GM11168 (cell line): ENCODE data around the gene COMMD7.
"Not testable (repeated sequence)": the region's sequence is repeated elsewhere in the genome, so short reads cannot be mapped to it uniquely, and the experiment has no call there.

Experiments
- in situ Hi-C: fragments of 300-500 bp; cut with MboI; formaldehyde crosslinking; loops from one replicate; pipeline ENCODE4 v1.12.0; 2022; ENCODE audit warnings: low sequenced_read_pairs; ENCODE audit not compliant: unreplicated experiment

COMMD7 gene

DNA sequence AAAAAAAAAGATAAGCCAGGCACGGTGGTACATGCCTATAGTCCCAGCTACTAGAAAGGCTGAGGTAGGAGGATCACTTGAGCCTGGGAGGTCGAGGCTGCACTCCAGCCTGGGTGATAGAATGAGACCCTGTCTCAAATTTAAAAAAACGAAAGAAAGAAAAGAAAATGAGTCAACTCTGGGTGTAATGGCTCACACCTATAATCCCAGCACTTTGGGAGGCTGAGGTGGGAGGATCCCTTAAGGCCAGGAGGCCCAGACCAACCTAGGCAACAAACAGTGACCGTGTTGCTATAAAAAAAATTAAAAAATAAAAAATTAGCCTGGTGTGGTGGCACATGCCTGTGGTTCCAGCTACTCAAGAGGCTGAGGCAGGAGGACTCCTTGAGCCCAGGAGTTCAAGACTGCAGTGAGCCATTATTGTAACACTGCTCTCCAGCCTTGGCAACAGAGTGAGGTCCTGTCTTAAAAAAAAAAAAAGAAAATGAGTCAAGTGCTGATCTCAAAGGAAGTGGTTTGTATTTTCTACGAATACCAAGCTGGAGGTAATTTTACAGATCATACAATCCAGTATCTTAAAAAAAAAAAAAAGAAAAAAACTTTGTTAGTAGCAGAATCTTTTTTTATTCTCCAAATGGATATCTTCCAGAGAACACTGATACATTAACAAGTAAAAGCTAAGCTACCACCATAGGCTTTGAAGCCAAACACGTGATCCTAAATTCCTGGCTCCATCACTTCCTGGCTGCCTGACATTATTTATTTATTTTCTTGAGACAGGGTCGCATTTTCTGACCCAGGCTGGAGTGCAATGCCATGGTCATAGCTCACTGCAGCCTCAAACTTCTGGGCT is 5.7 kb downstream of the COMMD7 start:
- in situ Hi-C loops, result no loop called here

DNA sequence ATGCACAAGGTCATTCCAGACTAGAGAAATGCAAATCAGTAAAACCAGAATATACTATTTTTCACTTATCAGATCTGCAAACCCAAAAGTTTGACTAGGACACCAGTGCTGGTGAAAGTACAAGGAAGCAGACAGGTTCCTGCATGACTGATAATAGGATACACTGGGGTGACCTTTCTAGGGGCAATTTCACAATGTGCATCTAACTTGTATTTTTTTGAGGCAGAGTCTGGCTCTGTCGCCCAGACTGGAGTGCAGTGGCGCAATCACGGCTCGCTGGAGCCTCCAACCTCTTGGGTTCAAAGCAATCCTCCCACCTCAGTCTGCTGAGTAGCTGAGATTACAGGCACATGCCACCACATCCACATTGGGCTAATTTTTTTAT is 11.4 kb downstream of the COMMD7 start:
- in situ Hi-C loops, result no loop called here

DNA sequence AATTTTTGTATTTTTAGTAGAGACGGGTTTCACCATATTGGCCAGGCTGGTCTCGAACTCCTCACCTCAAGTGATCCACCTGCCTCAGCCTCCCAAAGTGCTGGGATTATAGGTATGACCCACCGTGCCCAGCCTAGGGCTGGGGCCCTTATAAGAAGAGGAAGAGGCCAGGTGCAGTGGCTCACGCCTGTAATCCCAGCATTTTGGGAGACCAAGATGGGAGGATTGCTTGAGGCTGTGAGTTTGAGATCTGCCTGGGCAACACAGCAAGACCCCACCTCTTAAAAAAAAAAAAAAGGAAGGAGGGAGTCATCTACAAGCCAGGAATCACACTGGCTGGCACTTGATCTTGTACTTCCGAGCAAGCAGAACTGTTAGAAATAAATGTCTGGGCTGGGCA is 13.9 kb downstream of the COMMD7 start:
- in situ Hi-C loops, result not testable (repeated sequence)

DNA sequence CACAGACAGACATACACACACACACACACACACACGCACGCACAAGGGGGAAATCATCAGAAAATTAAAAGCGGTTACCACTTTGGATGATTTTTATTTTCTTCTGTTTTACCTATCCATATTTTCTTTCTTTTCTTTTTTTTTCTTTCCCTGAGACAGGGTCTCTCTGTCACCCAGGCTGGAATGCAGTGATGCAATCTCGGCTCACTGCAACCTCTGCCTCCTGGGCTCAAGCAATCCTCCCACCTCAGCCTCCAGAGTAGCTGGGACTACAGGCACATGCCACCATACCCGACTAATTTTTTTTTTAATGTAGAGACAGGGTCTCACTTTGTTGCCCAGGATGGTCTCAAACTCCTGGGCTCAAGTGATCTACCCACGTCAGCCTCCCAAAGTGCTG is 14.8 kb downstream of the COMMD7 start:
- in situ Hi-C loops, result not testable (repeated sequence)

DNA sequence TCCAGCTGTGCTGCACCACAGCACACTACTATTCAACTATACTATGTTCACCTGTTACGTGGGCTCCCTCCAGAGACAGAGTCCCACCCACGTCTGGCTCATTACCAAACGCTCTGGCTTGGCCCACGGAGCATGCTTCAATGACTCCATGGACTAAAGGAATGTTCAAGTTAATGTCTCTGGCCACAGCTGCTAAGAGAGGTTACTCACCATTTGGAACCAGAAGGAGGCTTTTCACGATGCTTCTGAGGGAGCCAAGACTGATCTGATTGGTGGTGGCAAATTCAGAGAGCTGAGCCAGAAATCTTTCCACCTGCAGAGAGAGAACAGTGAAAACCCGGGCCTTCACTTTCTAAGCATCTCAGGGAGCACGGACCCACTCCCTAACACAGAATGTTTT is 15.6 kb downstream of the COMMD7 start:
- in situ Hi-C loops, result no loop called here

DNA sequence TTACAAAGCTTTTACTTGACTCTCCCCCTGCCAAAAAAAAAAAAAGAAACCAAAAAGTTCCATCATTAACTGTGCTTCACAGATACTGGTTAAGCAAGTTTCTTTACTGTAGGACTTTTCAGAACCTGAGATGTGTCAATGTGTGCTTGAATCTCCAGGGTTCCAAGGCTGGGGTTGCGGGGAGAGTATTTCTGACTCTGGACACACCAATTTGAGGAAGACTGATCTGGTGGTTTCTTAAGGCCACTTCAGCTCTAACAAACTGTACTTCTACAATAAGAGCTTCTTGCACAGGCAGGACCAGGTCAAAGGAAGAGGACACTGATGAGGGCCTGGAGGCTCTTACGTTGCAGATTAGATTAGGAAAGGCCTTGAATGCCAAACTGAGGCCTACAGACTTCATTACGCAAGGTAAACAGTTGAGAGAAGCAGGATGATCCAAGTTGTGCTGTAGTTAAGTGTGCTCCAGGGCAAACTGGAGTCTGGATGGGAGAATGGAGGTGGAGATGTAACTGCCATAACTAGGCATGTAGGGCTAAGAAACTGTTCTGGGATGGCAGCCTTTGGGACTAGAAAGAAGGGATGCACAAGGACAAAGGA is 24.4 kb downstream of the COMMD7 start:
- in situ Hi-C loops, result no loop called here

DNA sequence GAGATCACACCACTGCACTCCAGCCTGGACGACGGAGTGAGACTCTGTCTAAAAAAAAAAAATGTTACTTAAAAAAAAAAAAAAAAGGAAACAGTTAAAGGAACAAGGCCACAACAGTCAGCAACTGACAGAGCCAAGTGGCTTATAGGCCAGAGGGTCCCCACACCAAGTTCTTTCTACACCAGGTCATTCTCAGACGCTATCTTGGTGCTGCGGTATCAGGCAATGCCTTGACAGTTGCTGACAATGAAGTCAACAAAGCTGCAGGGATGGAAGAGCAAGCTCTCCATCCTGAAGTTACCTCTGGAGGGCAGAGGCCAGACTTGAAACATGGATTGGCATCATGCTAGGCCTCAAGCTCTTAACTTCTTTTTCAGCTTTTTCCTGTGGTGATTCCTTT is 31.9 kb downstream of the COMMD7 start:
- in situ Hi-C loops, result no loop called here

DNA sequence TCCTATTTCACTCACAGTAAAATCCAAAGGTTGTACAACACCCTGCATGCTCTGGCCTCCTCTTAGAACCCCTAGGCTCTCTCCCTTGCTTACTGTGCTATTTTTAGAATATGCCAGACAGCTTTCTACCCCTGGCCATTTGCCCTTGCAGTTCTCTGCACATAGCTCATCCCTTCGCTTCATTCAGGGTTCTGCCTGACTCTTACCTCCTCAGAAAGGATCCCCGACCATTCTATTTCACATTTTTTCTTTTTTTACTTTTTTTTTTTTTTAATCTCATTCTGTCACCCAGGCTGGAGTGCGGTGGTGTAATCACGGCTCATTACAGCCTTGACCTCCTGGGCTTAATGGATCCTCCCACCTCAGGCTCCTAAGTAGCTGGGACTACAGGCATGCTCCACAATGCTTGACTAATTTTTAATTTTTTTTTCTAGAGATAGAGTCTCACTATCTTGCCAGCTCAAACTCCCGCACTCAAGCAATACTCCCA is 33.6 kb downstream of the COMMD7 start:
- in situ Hi-C loops, result no loop called here

DNA sequence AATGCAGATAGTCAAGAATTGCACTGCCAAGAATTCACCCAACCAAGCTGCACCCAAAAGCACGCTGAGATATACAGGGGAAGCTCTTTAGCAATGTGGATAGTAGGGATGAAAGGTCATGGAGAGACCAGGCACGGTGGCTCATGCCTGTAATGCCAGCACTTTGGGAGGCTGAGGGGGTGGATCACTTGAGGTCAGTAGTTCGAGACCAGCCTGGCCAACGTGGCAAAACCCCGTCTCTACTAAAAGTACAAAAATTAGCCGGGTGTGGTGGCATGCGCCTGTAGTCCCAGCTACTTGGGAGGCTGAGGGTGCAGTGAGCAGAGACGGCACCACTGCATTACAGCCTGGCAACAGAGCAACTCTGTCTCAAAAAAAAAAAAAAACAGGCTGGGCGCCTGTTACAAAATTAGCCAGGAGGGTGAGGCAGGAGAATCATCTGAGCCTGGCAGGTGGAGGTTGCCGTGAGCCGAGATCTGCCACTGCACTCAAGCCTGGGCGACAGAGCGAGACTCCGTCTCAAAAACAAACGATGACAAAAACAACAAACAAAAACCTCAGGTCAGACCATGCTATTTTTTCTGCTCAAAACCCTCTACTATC is 34.1 kb downstream of the COMMD7 start:
- in situ Hi-C loops, result not testable (repeated sequence)

DNA sequence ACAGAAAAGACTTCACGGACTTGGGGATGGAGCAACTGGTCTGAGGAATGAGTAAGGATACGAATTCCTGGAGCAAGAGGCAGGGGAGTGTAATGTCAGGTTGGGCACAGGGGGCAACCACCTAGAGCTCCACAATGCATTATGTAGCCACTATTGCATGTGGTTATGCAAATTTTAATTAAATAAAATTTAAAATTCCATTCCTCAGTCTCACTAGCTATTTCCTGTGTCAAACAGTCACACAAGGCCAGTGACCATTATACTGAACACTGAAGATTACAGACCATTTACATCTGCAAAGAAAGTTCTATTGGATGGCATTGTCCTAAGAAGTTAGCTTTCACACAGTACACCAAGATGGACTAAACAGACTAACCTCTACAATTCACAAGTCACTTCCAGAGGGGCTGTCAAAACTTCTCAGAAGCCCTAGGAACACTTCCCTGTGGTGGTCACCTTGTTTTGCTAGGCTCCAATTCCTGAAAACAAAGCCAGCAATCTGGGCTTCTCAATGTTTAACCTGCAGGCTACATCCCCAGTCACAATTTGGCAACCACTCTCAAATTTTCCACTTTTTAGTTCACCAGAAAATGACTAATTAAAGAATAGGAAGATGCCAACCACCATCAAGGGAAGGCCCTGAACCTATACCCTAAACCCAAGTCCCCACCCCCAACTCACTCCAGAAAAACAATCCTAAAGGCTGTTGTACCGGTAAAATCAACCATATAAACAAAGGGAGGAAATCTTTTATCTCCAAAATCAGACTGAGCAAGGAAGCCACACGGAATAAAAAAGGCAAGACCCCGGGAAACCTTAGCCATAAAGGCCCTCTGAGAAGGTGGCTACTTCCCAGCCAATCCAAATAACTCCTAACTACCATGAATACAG is 35.3 kb downstream of the COMMD7 start:
- in situ Hi-C loops, result no loop called here

DNA sequence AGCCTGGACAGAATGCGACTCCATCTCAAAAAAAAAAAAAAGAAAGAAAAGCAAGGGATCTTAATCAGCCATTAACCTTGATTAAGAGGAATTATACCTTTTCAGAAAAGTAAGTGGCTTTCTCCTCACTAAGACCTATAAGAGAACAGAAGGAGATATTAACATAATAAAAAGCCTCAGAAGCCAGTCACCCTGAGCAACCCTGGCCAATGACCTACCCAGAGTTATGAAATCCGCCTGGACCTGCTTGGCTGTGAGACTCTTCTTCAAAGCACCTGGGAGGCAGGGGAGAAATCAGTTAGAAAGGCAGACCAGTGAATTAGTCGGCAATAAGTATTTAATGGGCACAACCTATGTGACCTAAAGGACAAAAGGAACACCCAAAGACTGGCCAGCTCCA is 36.8 kb downstream of the COMMD7 start:
- in situ Hi-C loops, result no loop called here

DNA sequence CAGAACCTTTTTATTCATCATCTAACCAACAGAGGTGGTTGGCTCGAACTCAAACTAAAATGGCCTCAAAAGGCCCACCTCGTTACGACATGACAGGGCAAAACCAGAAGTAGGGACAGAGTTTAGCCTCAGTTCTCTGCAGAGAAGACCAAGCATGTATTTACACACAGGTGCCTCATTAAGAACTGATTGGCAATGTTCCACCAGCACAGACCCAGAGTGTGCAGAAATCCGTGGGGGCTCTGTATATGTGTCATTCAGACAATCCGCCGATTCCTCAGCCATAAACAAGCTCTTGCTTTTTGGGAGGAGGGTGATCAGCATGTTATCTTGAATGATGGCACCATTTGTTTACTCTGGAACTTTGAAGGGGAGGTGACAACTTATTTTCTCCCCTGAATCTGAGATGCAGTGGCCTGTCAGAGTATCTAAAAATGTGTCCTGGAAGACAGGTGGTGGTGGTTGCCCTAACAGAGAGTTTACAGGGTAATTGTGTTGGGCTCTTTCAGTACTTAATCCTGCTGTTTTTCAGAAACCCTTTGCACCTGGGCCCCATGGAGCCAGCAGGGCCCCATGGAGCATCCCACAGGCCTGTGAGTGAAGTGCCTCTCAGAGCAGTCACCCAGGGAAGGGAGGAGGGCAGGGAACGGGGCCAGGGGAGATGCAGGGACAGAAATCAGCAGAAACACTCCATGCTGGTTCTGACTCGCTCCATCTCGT is 40.4 kb downstream of the COMMD7 start:
- in situ Hi-C loops, result no loop called here

DNA sequence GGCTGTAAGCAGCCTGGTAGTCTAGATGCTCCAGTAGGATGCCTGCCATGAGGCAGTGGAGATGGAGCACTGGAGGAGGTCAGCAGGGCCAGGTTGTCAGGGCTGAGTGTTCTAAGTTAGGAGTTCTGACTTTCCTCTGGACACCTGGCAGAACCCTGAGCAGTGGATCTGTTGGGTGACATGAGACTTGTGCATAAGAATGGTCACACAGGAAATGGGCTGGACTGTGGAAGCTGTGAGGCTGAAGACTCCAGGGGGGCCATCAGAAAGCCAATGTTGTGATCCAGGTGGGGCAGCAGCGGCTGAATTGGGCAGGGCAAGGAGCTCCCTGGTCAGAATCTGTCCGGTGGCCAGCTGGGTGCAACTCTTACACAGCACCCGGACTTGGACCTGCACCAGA is 45.7 kb downstream of the COMMD7 start:
- in situ Hi-C loops, result no loop called here

DNA sequence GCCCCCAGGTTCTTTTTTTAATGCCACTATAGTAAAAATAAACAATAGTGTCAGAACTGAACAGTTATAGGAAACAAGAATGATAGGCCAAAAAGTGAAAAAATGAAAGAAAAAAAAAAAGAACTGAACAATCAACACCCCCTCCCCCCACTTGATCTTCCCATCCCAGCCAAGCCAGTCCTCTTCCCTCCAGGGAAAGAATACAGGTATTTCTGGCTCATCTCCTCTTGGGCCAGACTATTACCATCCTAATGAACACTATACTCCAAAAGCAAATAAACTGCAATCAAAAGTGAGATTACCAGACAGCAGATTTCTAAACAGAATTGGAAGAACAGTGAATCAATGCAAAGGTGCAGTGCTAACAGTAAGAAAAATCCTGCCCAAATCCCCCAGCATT is 48.2 kb downstream of the COMMD7 start:
- in situ Hi-C loops, result no loop called here

DNA sequence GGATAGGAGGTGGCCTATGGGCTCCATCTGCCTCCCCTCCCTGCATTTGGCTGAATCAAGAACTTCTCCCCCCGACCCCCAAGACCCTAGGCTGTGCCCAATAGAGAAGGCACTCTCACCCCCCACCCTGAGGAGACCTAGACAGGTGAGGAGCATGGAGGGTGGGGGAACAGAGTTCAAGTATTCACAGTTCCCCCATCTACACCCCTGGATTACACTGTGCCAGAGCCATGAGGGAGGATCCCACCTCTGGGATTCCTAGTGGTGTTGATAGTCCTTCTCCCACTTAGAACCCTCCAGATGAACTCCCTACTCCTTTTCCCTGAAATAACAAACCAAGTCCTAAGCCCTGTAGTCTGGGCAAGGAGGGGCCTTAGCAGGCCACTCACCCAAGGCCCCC is 54.3 kb downstream of the COMMD7 start:
- in situ Hi-C loops, result not testable (repeated sequence)

DNA sequence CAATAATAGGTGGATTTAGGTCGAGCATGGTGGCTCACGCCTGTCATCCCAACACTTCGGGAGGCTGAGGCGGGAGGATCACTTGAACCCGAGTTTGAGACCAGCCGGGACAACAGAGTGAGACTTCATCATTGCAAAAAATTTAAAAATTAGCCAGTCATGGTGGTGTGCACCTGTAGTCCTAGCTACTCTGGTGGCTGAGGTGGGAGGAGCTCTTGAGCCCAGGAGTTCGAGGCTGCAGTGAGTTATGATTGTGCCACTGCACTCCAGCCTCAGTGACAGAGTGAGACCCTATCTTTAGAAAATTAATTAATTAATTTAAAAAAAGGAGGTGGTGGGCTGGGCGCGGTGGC is 56.1 kb downstream of the COMMD7 start:
- in situ Hi-C loops, result no loop called here

DNA sequence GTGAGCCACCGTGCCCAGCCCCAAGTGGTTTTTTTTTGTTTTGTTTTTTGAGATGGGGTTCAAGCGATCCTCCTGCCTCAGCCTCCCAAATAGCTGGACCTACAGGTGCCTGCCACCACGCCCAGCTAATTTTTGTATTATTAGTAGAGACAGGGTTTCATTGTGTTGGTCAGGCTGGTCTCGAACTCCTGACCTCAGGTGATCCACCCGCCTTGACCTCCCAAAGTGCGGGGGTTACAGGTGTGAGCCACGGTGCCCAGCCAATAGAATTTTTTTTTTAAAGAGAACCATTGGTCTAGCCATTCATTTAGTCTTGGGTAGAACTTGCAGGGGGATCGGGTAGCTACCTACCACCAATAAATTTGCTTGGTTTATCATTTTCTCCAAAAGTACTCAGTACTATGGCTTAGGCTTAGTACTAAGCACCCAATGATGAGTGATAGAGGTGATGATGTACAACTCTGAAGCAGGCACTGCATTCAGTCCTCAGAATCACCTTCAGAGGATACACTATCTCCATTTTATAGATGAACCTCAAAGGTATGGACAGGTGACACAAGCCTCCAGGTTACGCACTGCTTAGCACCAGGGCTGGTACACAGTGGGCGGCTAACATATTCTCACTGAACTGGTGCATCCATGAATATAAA is 56.6 kb downstream of the COMMD7 start:
- in situ Hi-C loops, result no loop called here

DNA sequence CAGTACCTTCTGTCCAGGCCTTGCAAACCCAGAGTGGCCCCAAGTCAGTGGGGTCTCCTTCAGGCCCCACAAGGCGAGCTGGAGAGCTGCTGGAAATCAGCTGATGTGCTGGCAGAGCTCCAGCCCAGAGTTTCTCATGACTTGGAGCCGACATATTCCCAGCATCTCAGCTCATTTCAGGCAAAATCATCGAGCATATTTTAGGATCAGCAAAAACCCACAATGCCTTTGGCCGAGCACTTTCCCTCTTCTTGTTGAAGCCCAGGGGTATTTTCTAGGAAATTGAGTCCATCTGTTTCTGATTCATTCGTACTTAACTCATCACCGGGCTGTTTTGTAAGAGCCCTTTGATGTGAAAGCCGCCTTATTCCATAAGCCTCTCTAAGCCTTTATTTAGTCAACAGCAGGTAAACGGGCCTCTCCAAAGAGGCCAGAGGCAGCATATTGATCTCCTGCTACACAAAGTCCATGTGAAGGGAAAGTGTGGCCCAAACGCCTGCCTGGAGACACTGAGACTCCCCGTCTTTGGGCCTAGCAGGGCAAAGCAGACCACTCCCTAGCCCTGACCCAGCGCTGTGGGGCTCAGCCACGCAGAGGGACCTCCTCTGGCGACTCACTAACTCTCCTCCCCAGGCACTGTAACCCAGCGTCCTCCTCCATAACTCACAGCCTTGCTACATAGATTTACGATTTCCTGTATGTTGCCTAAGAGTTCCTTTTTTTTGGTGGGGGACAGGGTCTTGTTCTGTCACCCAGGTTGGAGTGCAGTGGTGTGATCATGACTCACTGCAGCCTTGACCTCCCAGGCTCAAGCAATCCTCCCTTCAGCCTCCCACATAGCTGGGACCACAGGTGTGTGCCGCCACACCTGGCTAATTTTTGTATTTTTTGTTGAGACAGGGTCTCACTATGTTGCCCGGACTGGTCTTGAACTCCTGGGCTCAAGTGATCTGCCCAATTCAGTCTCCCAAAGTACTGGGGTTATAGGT is 57.4 kb downstream of the COMMD7 start:
- in situ Hi-C loops, result no loop called here
